Adipose tissue (tissue), 3 donors: ENCODE data around the gene ZSWIM6. TPM values are rescaled to one million over a fixed set of nuclear protein-coding genes. Genes with fewer than 3 reads are reported as not detected.
"Not testable (repeated sequence)": the region's sequence is repeated elsewhere in the genome, so short reads cannot be mapped to it uniquely, and the experiment has no call there.

Source experiments
- H3K27ac ChIP-seq: one replicate; pipeline ENCODE4 v1.5.1; 2013; ENCODE audit warnings: low read depth, low read length
- WGBS, 3 donors: extraction: QIAGEN DNeasy Blood & Tissue Kit; methylation state at CpG; one replicate each; pipeline ENCODE4 v1.1.7; 2013; 5-methylcytosine and 5-hydroxymethylcytosine counted together
- polyA plus RNA-seq, 3 donors: library from polyadenylated mRNA; stranded (reverse); fragments of 200-250 nt; gene quantifications; one replicate each; pipeline ENCODE4 v1.2.3, GENCODE V29; 2013
- donor health status: healthy with polysubstance abuse.
- donor health status: Bipolar disorder and iron deficiency.
- donor health status: healthy.

Gene ZSWIM6
- polyA plus RNA-seq, 3 donors = 2.1 to 6.5 (median 2.6) TPM

DNA sequence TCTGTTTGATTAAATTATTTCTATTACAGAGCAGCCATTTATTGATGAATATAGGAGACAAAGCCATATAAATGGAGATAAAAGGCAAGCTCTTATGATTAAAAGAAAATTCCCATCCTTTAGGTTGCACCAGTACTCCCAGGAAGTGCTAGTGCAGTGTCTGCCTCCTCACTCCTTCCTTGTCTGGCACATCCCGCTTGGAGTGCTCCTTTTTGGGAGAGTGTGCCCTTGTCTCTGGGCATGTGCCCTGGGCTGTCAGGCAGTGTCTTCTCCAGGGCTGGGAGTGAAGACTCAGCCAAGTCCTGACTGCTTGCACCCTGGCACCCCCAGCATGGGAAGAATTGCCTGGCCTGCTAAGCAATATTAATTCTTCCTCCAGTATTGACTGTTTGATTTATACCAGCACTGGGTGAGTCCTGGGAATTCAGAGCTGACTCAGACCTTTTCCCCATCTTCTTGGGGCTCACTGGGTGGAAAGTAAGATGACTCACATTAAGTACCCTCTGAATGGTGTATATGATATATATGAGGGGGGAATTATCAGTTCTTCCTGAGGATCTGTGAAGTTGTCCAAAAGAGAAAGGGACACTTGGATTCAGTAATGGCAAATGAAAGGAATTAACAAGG is 62.1 kb downstream of the ZSWIM6 start:
- 94 to 100% (median 94%) methylated on average over 1 of the region's 1 CpG for WGBS, 3 donors

DNA sequence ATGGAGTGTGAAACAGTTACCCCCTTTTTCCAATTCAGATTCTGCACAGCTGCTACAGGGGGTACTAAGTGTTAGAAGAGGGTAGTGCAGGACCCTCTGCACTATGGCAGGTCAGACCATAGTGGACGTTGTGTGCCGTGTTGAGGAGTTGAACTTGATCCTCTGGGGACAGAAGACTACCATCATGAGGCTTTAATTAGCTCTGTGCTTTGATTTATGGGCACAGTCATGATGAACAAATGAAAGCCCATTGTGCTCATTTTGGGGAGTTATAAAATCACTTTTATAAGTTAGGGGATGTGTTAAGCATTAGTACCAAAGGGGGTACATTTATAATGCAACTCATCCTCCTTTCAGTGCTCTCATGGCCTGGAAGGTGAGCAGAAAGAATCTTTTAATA is 62.7 kb downstream of the ZSWIM6 start:
- 78 to 85% (median 84%) methylated on average over 2 of the region's 2 CpGs for WGBS, 3 donors

More for the DNA sequence above, 62.1 kb downstream of the ZSWIM6 start:
- no peak overlapping the region for H3K27ac ChIP-seq

DNA sequence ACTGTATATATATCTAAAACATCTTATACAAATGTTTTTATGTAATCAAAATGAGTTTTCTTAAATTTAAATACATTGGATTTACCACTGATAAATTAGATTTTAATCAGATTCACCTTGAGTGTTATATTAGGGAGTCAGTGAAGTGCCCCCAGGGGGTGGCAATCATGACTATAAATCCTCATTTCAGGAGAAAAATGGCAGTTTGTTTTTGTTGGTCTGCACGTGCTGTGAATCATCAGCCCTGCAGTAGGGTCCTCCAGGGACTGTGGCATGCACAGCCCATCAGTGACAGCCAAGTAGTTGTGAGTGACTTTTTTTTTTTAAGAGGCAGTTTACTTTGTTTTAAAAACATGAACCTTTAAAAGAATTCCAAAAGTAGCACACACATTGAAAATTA is 65.2 kb downstream of the ZSWIM6 start:
- WGBS, 3 donors = 23 to 60% (median 41%) methylated on average over 1 of the region's 1 CpG
- H3K27ac ChIP-seq = no peak overlapping the region

More for the DNA sequence above, 62.7 kb downstream of the ZSWIM6 start:
- no peak overlapping the region for H3K27ac ChIP-seq

DNA sequence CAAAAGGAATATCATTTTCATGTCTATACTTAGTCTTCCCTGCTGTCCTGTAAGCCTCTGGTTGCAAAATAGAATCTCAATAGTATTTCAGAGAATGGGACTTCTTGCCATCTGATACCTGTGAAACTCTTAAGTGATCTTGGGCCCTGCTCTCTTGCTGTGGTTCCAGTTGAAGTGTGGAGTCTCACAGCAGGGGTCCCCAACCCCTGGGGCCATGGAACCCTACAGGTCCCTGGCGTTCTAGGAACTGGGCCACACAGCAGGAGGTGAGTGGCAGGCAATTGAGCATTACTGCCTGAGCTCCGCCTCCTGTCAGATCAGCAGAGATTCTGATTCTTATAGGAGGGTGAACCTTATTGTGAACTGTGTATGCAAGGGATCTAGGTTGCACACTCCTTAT is 65.9 kb downstream of the ZSWIM6 start:
- 95 to 96% (median 95%) methylated on average over 2 of the region's 2 CpGs for WGBS, 3 donors
- no peak overlapping the region for H3K27ac ChIP-seq

DNA sequence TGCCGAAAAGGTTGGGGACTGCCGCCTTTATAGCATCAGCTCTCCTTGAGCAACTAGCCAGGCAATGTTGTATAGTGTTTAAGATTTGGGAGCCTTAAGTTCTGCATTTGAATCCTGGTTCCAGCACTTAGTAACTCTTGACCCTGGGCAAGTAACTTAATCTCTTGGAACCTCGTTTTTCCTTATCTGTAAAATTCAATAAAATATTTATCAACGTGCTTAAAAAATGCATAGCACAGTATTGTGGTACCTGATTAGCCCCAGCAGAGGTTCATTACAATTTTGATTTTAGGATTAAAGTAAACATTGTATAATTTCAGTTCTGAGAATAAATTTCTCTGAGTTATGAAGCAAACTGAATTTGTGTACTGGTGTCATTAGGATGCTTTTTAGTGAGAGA is 66.4 kb downstream of the ZSWIM6 start:
- no peak overlapping the region for H3K27ac ChIP-seq
- 61 to 91% (median 88%) methylated on average over 4 of the region's 4 CpGs for WGBS, 3 donors

DNA sequence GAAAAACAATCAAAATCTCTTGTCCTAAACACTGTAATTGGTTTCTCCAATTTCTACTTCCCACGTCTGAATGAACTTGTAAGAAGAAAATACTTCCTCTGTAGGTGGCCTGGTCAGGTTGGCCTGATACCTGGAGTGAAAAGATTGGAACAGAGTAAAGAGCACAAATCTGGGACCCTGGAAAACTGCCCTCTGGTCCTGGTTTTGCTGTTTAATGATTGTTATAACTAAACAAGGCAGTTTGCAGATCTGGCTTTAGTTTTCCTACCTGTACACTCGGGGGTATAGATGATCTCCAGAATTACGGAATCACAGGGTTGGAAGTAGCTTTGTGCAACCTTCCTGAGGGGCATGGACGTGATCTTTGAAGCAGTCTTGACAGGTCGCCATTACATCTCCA is 67.6 kb downstream of the ZSWIM6 start:
- WGBS, 3 donors = 73 to 85% (median 83%) methylated on average over 5 of the region's 5 CpGs
- H3K27ac ChIP-seq = no peak overlapping the region

DNA sequence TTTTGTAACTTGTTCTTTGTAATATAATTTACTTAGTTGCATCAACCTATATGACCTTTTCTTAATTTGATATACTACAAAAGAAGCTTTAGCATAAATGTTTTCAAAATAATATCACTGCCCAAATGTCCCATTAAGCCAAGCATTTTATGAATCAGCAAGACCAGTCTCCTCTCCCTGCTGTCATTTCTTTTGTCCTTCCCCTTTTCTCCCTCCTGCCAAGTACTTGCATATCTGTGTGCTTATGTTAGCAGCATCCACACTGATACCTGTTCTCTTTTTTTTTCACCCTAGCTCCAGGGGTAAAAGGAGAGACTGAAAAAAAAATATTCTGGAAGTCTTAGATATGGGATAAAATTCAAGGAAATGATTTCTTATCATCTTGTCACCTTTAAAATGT is 69.7 kb downstream of the ZSWIM6 start:
- no peak overlapping the region for H3K27ac ChIP-seq

DNA sequence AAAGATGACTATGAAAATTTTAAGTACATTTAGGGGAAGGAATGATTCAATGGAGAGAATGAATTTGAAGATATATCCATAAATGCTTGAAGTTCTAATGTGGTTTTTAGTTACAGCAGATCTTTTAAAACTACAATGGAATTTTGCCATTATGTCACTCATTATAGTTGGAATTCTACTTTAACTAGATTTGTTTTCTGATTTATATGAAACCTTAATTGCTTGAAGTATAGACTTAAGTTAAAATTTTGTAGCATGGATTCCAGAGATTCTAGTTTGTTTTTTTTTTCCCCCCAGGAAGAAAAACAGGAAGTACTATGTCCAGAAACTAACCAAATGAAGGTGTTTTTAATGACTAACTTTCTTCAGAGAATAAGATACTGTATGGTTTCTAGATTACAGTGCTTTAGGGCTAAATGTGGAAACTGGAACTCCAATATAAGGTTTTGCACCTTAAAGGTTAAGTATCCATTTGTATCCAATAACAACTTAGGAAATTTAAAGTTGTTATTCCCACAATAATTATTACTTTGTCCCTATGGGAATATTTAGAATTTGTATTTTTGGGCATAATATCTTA is 70.3 kb downstream of the ZSWIM6 start:
- no peak overlapping the region for H3K27ac ChIP-seq

DNA sequence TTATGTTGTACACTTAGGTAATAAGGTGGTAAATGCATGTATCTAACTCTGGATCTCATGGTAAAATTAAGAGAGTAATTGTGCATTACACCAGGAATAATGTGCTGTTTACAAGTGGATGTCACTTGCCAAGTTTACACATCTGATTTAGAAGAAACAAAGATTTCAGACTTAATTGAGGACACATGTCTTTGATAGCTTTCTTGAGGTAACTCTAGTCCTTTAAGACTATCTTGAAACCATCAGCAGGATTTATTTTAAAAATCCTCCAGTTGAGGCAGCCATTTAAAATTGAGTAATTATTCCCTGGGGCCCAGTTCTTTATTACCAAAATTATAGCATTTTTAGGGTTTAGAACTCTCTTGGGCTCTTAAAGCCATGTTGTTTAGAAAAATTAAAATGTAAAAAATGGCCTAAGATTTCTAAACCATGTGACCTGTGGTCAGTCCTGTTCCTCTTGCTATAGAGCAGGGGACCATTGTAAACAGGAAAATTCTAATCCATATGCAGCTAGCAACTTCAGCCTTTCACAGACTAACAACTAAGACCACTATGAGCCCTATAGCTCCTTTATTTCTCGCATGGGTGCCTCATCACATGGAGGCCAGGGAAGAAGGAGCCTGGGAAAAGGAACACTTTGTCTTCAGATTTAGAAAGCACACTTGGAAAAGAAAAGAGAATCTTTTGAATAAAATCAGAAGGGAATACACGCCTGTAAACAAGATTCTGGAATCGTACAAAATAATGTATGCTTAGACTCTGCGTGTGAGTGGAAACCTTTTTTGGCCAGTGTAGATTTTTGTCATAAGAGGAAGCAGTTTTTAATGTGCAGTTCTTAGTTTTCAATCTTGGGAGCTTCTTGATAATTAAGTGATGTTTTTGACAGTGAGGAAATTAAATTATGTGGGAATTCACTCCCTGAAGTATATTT is 71.2 kb downstream of the ZSWIM6 start:
- WGBS, 3 donors = 73 to 89% (median 82%) methylated on average over 4 of the region's 4 CpGs
- H3K27ac ChIP-seq = no peak overlapping the region

DNA sequence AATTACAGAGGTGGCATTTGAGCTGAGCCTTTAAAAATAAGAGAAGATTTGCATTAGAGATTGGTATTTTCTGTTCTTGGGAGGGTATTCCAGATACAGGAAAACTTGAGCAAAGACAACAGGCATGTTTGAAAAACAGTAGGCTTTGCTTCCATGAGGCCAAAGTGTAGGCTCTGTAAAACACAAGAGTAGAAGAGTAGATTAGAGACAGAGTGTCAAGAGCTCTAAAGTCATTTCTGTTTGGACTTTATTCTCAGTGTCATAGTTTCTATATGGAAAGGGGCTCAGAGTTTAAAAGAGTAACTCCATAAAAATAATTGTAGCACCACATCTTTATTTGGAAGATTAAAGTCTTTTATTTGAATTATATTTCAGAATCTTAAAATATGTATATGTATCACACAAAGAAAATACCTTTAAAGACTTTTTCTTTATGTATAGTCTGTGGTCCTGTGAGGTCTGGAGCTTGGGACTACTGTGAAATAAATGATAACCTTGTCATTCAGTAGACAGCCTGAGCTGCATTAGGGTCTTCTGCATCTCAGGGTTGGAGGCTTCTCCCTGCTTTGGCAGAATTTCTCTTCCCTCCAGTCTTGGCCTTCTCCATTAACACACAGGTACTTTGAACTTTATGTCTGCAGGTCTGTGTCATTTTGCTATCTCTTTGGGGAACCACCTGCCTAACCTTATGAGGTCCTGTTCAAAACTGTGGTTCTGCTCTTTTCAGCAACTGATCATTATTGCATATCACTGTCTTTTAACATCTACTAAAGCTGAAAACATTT is 73.6 kb downstream of the ZSWIM6 start:
- no peak overlapping the region for H3K27ac ChIP-seq

DNA sequence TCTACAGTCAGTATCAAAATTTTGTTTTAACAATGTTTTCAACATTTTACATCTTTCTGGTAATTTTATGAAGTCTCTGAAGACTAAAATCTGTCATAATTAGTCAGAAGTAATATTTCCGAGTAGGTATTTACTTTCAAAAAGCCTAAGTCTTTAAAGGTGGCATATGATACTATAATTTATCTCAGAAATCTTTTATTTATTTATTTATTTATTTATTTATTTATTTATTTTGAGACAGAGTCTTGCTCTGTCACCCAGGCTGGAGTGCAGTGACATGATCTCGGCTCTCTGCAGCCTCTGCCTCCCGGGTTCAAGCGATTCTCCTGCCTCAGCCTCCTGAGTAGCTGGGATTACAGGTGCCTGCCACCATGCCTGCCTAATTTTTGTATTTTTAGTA is 74.4 kb downstream of the ZSWIM6 start:
- not testable (repeated sequence) for H3K27ac ChIP-seq
- WGBS, 3 donors = 89 to 93% (median 90%) methylated on average over 4 of the region's 4 CpGs

DNA sequence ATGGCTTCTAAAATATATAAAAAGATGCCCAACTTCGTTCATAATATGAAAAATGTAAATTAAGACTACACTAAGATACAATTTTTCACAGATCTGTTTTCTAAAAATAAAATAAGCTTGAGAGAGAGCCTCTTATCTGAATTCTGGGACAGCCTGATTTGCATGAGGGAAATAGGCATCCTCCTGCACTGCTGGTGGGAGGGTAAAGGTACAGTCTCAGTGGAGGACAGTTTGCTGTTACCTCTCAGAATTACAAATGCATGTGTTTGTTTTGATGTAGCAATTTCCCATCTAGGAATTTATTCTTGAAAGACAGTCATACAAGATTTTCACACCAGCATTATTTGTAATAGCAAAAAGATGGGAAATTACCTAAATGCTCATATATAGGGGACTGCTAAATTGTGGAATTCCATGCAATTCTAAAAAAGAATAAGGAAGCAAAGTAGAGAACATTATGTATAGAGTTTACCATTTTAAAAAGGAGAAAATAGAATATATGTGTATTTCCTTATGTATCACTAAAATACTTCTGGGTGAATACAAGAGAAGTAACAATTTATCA is 75.7 kb downstream of the ZSWIM6 start:
- no peak overlapping the region for H3K27ac ChIP-seq
- 45 to 74% (median 58%) methylated on average over 1 of the region's 1 CpG for WGBS, 3 donors

DNA sequence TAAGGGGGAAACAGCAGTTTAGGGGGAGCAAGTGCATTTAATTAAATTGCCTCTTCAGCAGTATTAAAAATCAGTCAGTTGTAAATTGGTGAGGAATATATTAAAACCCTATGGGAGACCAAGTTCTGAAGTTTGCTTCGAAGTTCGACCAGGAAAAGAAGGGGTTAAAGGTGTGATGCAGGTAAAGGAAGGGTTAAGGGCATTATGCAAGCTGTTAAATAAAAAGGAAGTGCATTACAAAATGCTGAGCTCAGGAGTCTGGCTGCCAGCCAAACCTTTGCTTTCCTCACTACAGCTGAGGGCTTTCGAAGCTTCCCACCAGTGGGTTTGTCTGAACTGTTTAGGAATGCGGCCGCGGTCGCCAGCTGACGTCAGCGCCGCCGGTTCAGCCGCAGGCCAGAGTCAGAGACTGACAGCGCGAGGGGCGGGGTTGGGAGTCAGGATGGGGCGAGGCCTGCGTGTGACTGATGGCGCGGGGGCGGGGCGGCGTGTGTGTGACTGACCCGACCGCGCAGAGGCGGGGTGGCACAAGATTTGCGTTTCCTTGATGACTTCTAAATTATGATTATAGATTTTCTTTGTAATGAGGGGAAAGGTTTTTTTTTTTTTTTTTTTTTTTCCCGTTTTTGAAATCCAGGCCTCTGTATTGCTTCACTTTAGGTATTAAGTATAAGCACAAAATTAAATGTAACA is 76.6 kb downstream of the ZSWIM6 start:
- H3K27ac ChIP-seq = no peak overlapping the region
- WGBS, 3 donors = 0 to 1% (median 1%) methylated on average over 28 of the region's 28 CpGs

DNA sequence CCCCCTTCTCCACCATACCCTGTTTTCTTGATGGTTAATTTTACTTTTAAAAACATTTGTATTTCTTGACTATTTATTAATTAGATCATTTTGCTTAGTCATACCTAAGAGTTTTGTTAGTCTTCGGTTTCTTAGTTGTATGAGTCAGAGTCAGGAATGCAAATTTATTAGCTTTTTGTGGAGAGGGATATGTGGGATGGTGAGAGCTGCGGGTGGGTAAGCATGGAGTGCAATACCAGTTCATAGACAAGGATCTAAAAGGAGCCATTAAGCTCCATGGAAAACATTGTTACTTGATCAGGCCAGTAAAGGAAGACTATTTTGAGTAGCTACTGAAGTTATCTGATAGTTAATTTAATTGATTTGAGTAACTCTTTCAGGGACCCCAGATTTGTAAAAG is 77.5 kb downstream of the ZSWIM6 start:
- H3K27ac ChIP-seq = no peak overlapping the region
- WGBS, 3 donors = 27 to 34% (median 32%) methylated on average over 2 of the region's 2 CpGs

DNA sequence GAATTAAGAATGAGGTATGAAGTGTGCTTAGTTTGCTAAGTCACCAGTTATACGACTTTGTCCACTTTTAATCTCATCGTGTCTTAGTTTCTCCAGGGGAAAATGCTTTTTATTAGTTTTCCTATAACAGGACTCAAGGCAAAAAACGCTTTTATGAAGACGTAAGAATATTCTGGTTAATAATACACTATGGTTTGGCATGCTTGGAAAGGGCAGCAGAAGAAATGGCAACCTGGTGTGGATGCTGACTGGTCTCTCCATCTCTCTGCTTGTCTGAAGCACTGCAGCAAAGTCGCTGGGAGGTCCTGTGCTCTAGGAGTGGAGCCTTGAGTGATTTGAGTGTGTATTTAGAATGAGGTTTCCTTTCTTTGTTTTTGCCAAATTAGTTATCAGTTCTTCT is 78.8 kb downstream of the ZSWIM6 start:
- no peak overlapping the region for H3K27ac ChIP-seq
- WGBS, 3 donors = 75 to 95% (median 90%) methylated on average over 5 of the region's 5 CpGs

DNA sequence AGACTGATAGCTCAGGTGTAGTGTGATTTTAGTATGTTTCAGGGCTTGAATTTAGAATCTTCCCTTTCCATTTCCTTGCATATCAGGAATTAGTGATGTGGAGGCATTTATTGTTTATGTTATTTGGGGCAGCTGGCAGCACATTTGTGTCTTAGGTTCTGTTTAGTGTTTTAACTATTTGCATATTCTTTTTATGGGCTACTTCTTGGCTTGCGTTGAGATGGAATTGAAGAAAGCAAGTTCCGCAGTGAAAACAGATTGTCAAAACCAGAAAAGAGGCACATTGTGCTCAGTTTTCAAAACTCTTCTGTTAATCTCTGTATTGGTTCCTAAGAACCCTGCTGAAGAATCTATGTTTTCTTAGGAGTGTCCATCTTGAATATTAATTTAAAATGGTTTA is 80.3 kb downstream of the ZSWIM6 start:
- WGBS, 3 donors = 93 to 99% (median 98%) methylated on average over 2 of the region's 2 CpGs
- H3K27ac ChIP-seq = no peak overlapping the region

DNA sequence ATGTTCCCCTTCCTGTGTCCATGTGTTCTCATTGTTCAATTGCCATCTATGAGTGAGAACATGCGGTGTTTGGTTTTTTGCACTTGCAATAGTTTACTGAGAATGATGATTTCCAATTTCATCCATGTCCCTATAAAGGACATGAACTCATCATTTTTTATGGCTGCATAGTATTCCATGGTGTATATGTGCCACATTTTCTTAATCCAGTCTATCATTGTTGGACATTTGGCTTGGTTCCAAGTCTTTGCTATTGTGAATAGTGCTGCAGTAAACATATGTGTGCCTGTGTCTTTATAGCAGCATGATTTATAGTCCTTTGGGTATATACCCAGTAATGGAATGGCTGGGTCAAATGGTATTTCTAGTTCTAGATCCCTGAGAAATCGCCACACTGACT is 81.1 kb downstream of the ZSWIM6 start:
- H3K27ac ChIP-seq = not testable (repeated sequence)
- 84 to 93% (median 90%) methylated on average over 2 of the region's 2 CpGs for WGBS, 3 donors

DNA sequence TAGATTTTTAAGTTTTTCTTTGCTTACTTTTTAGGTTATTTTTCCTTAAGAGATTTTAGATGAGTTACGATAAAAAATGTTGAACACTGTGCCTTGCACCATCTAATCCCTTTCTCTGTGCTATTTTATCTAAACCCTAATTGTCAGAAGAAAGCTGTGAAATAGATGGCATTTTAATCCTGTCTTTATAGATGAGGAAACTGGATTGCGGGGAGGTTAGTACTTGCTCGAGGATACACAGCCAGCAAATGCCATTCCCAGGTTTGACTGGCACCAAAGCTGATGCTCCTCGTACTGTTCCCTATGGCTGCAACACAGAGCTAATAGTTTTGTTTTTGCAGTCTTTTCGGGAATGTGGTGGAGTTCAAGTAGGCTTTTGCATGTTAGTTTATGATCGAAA is 82.7 kb downstream of the ZSWIM6 start:
- no peak overlapping the region for H3K27ac ChIP-seq
- 90 to 96% (median 94%) methylated on average over 6 of the region's 6 CpGs for WGBS, 3 donors
